NCI-H82 treated with DMSO at 0.1 percent for 48 hours (cell line): ENCODE data around the gene SMIM12.
"Not testable (repeated sequence)": the region's sequence is repeated elsewhere in the genome, so short reads cannot be mapped to it uniquely, and the experiment has no call there.

Source experiments
- DNase-seq: peaks from one replicate; lab custom pipeline; 2025; ENCODE audit not compliant: unreplicated experiment; lab: John Stamatoyannopoulos, UW

Gene SMIM12

GRCh38 chr1:34844252-34844634 is 15.3 kb downstream of the SMIM12 start:
- DNase-seq, result no peak

DNA sequence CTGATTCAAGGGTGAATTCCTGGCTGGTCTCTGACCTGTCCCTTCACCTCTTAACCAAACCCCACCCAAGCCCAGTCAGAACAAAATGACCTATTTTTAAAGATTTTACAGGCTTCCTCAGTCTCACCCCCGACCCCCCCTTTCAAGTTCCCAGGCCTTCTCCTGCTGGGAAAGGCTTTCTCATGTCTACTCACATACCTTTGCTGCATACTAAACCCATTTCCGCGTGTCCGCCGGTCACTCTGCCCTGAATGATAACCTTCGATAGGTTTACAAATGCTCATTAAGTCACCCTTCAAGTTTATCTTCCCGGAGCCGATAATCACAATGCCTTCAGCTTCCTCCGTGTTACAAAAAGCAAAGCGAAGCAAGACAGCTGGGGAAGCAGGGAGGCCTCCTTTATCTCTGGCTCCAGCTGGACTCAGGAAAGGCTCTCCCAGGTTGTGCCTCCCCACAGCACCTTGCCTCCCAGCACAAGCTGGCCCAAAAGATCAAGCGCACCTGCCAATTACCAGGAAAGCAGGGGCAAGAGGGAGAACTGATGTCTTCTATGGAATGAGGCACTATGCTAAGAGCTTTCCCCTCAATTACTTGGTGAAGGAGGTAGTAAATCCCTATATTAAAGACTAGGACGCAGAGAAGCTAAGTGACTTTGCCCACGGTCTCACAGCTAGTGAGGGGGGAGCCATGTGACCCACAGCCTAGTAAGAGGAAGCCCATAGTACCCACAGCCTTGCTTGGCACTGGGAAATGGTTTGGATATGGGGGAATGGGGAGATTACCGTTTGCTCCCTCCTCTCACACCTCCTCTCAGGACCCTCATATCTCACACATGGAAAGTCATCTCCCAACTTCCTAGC is 15.9 kb downstream of the SMIM12 start:
- no peak for DNase-seq

DNA sequence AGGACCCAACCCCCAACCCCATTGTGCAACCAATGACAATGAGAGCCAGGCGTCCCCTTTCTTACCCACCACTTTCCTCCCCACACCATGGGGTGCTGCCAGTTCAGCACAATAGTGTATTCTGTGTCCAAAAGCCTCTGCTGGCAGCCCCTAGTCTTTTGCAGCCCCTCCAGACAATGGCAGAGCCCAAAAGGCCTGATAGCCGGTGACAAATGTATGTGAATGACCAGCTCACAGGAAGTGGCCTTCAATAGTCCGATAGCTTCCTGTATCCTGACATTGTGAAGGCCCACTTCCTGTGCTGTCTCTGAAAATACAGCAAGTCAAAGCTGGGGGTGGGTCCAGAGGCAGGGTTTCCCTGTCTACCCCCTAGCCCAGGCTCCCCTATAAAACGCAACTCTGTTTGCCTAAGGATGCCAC is 16.6 kb downstream of the SMIM12 start:
- DNase-seq, result no peak

DNA sequence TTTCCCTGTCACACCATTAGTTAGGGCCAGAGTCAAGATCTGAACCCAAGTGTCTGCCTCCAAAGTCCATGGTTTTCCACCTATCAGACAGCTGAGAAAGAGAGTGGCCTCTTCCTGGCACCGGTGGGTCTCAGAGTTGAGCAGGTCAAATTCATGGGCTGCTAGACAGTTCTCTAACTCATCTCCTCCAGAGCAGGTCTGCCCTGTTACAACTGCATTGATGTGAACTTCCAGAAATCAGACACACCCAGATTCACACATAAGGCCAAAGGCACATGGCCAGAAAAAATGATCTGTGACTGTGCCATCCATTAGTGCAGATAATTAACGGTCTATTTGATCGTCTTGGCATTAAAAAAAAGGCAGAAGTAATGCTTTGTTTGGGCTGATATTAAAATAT is 17.5 kb downstream of the SMIM12 start:
- no peak for DNase-seq

DNA sequence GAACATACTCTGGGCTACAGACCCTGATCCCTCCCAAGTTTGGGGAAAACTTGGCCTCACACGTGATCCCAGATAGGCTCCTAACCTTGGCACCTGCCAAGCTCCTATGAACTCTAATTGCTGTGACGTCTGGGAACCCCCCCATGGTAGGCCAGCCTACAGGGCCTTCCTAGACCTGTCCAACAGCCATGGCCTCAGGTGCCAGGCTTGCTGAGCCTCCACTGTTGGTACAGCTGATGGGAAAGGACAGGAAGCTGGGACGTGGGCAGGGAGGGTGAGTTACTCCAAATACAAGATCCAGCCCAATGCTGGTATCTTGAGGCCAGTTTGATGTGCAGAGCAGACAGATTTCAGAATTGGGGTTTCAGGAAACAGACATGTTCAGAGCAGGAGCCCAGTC is 19.1 kb downstream of the SMIM12 start:
- DNase-seq, result no peak

DNA sequence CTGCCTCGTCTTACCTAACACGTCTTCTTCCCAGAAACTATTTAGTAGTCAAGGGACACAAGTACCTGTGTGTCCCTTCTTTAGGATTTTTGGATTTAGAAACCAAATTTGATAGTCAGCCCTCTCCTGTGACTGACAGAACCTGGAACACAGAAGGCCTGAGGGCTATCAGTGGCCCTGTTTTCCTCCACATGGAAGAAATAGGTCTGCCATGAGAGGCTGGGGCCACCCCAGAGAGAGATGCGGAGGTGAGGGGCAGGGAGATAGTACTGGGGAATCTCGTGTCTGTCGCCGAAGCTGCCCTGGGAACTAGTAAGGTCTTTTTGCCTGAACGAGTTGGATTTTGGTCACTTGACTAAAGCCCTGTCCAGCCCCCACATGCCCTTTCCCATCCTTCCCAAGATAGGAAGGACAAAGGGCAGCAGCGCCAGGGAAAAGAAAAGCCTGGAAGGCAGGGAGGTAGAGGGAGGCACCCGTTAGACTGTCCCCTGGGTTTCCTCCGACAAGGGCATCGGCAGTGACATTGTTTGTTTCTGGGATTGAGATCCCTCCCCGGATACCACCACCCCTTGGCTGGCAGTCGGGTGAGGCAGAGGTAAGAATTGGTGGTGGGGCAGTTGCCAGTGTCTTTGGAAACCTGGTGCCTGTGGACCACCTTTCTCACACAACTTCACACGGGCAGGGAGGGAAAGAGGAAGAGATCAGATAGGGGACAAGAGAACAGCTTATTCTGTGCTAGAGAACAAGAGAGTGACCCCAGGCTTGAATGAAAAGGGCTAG is 19.8 kb downstream of the SMIM12 start:
- no peak for DNase-seq

DNA sequence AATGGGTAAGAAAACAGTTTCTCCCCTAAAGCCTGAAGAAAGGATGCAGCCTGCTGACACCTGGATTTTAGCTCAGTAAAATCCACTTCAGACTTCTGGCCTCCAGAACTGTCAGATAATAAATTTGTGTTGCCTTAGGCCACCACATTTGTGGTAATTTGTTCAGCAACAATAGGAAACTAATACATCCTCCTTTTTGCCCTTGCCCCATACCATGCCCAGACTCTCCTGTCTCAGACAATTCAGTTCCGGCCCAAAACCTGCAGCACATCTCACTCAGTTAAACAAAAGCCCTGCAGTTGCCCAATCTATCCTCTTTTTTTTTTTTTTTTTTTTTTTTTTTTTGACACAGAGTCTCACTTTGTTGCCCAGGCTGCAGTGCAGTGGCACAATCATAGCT is 25.8 kb downstream of the SMIM12 start:
- no peak for DNase-seq

DNA sequence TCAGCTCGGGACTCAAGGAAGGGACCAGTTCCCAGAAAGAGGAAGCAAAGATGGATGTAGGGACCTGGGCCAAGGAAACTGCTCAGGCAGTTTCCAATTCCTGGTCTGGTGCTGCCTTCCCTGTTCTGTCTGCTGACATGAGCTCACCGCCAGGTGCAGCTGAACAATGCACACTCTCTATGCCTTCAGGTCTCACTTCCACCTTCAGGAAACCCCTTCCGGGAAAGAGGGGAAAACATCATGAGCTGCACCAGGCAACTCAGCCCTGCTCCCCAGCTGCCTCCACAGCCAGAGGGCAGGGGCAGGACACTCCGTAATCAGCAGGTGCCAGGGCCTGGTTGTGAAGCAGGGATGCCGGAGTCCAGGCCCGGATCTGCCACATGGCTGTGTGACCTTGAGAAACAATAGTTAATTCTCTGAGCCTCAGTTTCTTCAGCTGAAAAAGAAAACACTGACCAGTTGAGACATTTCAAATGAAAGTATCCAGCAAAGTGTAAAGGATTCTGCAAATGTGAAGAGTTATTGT is 27.8 kb downstream of the SMIM12 start:
- no peak for DNase-seq

DNA sequence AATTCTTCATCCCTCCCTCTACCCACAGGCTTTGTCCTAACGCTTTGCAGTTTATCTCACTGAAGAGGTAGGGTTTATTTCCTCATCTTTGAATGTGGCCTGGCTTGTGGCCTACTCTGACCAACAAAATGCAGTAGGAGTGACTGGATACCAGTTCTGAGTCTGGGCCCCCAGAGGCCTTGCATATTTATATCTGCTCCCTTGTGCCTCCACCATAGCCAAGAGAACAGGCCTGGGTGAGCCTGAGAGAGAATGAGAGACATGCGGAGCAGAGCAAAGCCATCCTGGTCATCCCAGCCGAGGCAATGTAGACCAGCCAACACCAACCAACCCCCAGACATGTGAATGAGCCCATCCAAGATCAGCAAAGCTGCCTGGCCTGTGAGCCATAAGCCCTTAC is 30.3 kb downstream of the SMIM12 start:
- no peak for DNase-seq

GRCh38 chr1:34828611-34829010 is 30.9 kb downstream of the SMIM12 start:
- no peak for DNase-seq

- DNase-seq, result no peak
These were observed 32.1 kb downstream of the SMIM12 start for GRCh38 chr1:34827341-34827941.

DNA sequence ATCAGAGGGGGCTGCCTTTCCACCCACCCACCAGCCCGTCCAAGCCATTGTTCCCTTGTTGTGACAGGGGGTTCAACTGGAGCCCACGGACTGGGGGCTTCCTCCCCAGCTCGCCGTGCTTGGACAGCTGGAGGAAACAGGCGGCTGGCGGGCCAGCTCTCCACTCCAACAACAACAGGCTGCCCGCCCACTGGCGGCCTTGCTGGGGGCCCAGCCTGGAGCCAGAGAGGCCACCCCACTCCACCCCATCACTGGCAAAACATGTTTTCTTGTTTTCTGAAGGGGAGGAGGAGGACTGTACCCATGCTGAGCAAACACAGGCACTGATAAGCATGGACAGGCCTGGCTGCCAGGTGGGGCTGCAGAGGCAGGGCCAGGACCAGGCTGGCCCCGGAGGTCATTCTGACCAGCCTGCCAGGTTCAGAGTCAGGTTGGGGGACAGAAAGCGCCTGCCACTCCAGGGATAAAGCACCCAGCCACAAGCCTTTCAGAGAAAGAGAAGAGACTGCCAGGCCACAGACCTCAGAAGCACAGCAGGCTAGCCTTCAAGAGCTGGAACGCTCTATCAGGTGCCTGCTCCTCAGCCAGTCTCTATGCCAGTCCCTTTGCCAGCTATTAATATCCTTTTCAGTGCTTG is 34.0 kb downstream of the SMIM12 start:
- no peak for DNase-seq

- DNase-seq, result no peak
These were observed 34.6 kb downstream of the SMIM12 start for GRCh38 chr1:34824817-34825454.

DNA sequence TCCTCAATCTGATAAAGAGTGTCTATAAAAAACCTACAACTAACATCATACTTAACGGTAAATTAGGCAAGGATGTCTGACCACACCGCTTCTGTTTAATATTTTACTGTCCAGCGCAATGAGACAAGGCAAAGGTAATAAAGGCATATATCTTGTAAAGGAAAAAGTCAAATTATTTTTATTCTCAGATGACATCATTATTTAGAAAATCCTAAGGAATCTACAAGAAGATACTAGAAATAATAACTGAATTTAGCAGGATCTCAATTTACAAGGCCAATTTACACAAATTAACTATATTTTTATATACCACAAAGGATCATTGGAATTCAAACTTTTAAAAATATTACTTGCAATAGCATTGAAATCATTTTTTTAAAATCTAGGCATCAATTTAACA is 37.3 kb downstream of the SMIM12 start:
- no peak for DNase-seq

DNA sequence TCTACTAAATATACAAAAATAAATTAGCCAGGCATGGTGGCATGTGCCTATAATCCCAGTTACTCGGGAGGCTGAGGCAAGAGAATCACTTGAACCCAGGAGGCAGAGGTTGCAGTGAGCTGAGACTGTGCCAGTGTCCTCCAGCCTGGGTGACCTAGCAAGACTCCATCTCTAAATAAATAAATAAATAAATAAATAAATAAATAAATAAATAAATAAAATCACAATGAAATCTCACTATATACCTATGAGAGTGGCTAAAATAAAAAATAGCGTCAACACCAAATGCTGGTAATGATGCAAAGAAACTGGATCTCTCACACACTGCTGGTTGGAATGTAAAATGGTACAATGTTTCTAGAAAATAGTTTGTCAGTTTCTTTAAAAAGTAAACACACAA is 40.7 kb downstream of the SMIM12 start:
- DNase-seq, result not testable (repeated sequence)

GRCh38 chr1:34816778-34817177 is 42.8 kb downstream of the SMIM12 start:
- no peak for DNase-seq

DNA sequence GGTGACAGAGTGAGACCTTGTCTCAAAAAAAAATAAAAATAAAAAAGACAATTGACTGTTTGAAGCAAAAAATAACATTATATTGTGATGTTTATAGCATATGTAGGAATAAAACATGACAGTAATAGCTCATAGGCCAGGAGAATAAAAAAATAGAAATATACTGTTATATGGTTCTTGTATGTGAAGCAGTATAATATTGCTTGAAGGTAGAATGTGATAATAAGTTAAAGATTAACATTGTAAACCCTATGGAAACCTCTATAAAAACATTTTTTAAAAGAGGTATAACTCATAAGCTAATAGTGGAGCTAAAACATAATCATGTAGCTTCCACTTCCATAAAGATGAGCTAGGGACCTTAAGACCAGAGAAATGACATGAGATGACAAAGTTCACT is 43.2 kb downstream of the SMIM12 start:
- no peak for DNase-seq

- DNase-seq, result not testable (repeated sequence)
These were observed 48.8 kb downstream of the SMIM12 start for GRCh38 chr1:34810781-34811180.

DNA sequence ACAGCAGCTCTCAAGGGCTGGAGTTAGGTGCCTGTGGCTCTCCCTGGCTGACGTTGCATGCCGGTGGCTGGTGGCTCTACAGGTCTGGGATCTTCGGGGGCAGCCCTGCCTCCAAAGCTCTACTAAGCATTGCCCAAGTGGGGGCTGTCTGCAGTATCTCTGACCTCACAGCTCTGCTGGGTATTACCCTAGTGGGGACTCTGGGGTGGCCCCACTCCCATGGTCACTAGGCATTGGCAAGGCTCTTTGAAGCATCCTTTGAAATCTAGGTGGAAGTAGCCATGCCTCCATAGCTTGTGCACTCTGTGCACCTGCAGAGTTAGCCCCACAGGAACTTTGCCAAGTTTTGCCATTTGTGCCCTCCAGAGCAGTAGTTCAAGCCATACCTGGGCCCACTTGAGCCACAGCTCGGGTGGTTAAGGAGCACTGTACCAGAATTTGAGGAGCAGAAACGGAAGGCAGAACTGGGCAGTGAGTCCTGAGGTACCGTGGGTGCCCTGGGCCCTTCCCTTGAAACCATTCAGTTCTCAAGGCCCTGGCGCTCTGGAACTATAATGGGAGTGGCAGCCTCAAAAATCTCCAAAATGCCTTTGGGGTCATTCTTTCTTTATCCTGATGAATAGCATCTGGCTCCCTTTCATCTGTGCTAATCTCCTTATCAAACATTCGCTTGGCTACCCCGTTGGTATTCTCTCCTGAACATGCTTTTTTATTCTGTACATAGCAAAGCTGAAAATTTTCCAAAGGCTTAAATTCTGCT is 51.3 kb downstream of the SMIM12 start:
- DNase-seq, result peak; percentile 50

DNA sequence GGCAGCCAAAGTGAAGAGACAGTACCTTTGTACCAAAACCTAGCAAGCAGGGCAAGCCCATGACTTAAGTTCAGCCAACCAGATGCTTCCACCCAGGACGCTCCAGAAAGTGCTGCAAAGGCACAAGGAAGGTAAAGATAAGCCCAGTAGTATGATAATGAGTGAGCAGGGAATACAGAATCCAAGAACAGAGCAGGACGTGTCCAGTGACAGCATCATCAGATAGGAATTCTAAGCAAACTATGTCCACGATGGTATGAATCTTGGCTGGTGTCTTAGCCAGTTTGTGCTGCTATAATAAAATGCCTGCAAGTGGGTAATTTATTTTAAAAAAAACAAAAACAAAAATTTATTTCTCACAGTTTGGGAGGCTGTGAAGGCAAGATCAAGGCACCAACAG is 53.2 kb downstream of the SMIM12 start:
- DNase-seq, result no peak
